GM19463 (cell line): ENCODE results near the gene DNAJB14.
A peak's percentile ranks its signal among the peaks of the same experiment; 100 is the strongest.

Experiments used
- ATAC-seq: cut with Tn5 transposase; IDR thresholded peaks from one replicate; pipeline ENCODE4 v1.9.1; 2021; ENCODE audit warnings: mild to moderate bottlenecking, moderate library complexity; ENCODE audit not compliant: unreplicated experiment

DNAJB14 gene

GRCh38 chr4:99875071-99875470 lies 71.3 kb downstream of the DNAJB14 start:
- ATAC-seq, result no peak

- no peak for ATAC-seq
These were observed 73.8 kb downstream of the DNAJB14 start for GRCh38 chr4:99872570-99872969.

- peak; percentile 79 for ATAC-seq
These were observed 78.3 kb downstream of the DNAJB14 start for GRCh38 chr4:99868126-99868596.

DNA sequence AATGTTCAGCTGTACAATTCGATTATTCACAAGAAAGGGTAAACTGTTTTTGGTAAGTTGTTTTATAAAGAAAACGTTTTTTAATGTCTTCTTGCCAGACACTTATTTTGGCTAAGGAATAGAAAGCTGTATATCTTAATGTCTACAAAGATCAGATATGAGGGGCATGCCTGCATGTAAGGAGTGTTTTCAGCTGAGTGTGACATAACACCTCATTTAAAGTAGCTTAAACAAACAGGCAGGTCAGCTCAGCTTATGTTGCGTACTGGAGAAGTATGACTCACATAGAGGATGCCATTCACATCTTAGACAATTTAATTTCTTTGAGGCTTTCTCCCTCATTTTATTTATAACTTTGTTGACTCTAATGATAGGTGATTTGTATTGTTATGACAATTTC lies 82.6 kb downstream of the DNAJB14 start:
- no peak for ATAC-seq

DNA sequence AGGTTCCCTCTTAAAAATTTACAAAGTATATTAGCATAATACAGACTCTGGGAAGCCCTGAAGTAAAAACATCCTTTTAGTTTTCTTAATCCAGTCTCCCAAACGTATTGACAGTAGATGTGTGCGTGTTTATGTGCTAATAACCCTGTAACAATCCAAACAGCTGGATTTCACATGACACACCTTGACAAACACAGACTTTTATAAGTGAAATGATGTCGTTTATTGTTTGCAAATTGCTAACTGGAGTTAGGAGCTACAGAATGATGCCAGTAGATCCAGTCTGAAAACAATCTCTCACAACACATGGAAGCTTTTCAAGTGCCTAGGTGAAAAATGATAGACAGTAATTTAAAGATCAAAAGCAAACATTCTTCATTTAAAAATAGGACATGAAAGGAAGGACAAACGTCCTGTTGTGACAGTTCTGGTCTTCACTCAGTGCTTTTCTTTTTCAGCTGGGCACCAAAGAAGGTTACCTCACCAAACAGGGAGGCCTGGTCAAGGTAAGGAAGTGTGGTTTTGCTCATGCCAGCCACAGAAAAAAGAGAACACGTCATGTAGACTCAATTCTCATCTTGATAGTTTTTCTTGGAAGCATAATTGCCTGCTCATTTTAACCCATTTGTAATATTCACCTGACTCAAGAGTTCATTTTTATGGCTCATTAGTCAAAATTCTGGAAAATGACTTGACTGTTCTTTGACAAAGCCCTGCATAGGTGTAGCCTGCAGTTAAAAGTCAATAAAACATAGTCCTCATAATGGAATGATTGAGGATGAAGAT lies 85.1 kb downstream of the DNAJB14 start:
- peak; percentile 70 for ATAC-seq

DNA sequence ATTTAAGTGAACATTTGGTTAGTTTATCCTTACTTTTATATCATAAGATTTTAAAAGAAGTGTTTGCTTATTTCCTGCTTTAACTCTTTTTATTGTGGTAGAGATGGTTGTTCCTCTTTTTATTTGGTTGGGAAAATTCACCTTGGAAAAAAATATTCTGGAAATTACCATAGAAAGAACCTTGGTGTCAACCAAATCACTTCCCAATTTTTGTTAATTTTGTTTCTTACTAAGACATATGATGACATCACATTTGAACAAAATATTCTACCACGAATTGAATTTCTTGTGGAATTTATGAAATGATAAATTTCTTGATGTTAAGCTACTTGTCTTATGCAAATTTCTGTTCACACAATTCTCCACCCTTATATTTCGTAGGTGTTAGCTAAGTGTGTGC lies 85.9 kb downstream of the DNAJB14 start:
- ATAC-seq, result no peak

- ATAC-seq, result peak; percentile 54
These were observed 86.8 kb downstream of the DNAJB14 start for GRCh38 chr4:99859618-99860017.

- ATAC-seq, result no peak
These were observed 89.1 kb downstream of the DNAJB14 start for GRCh38 chr4:99857307-99857706.

DNA sequence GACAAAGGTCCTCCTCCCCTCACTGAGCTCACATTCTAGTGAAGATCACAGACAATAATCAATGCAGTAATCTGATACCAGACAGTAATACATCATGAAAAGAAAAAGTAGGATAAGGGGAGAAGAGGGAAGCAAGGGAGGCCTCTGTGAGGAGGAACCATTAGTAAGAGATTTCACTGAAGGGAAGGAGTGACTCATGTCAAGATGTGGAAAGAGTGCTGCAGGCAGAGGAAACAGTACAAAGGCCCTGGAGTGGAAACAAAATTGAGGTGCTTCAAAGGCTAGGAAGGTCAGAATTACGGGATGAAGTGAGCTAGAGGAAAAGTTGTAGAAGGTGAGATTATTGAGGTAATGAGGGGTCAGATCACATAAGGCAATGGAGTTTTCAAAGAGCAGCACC lies 90.3 kb downstream of the DNAJB14 start:
- no peak for ATAC-seq

DNA sequence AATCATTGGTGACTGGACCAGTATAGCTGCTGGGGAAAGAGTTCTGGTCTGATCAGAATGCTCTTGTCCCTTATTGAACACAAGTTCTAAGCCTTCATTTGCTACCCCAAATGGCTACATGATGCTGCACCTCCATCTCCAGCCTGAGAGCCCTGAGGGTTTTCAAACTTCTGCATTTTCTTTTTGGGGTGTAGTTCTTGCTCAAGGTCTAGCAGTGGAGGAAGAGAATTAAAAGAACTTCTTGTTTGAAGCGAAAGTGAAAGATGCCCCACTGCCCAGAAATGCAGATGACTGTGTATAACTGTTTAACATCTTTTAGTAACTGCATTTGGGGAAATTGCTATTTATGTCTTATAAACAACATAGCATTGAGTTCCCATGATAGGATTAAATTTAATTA lies 90.7 kb downstream of the DNAJB14 start:
- ATAC-seq, result peak; percentile 33

- ATAC-seq, result no peak
These were observed 92.4 kb downstream of the DNAJB14 start for GRCh38 chr4:99853999-99854398.

- ATAC-seq, result no peak
These were observed 93.2 kb downstream of the DNAJB14 start for GRCh38 chr4:99853190-99853589.

DNA sequence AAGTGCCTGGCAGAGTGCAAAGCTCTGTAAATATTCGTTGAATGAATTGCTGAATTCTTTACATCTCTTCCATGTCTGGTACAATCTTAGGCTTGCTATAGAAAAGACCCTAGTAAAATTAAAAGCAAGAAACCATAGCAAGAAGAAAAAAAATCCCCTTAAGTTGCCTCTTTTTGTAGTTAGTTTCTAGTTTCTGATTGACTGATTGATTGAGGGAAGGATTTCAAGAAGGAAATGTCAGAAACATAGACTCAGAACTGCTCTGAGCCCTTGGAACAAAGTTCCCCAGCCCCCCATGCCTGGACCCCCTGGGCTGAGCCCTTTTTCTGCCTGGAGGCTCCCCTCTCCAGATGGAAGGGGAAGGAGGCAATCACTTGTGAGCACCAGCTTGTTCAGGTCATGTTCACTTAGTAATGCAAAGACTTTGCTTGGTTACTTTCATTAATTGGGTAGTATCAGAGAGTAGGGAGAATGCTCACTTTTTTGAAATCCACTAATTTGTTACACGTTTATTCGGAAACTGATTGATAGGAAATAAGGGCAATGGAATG lies 94.1 kb downstream of the DNAJB14 start:
- ATAC-seq, result no peak

- ATAC-seq, result peak; percentile 34
These were observed 97.8 kb downstream of the DNAJB14 start for GRCh38 chr4:99848591-99849001.

- peak; percentile 54 for ATAC-seq
These were observed 98.9 kb downstream of the DNAJB14 start for GRCh38 chr4:99847362-99847976.

DNA sequence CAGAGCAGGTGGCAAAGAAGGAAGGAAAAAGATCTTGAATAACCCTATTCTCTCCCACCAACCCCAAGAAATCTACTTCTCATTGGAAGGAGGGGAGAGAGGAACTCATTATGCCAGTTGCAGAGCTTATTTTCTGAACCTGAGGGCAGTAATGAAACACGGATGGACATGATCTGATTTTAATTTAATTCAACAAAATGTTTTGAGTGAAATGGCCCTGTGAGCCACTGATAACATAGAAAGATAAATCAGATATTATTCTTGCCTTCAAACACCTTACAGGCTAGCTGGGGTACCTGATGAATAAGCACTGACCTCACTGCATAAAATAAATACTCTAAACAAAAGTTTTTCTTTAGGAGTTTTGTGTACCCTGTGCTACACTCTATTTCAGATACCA lies 99.5 kb downstream of the DNAJB14 start:
- ATAC-seq, result no peak
